OCI-LY7 (cell line): Measurements from ENCODE around the gene PARD3. TPM values are rescaled to one million over a fixed set of nuclear protein-coding genes. Genes with fewer than 3 reads are reported as not detected.

ENCODE experiments used
- BruUV-seq: library from RNA; stranded (reverse); fragments of 400-500 nt; replicated peaks from 2 replicates; lab custom pipeline; 2021; lab: Mats Ljungman, UMichigan
- CTCF ChIA-PET: fragments of 300-600 bp; sonication (Branson Sonifier 250); formaldehyde crosslinking; loops from one replicate; lab custom pipeline; 2022; ENCODE audit warnings: antibody characterized with exemption; ENCODE audit not compliant: unreplicated experiment; lab: Charles Lee
- POLR2A ChIA-PET: fragments of 300-600 bp; sonication (Branson Sonifier 250); formaldehyde crosslinking; loops from one replicate; lab custom pipeline; 2022; ENCODE audit warnings: antibody characterized with exemption; lab: Charles Lee
- DNase-seq: peaks from one replicate; pipeline ENCODE4 v3.0.0-alpha.2; 2015; ENCODE audit warnings: low spot score
- H2AFZ ChIP-seq: fragments of 200-600 bp; sonication (generic), shearing (Covaris generic); 2 replicates; pipeline ENCODE4 v1.6.1; 2014; ENCODE audit warnings: mild to moderate bottlenecking, antibody characterized with exemption, low read length, moderate library complexity
- H3K27ac ChIP-seq: fragments of 200-600 bp; sonication (generic); 2 replicates; pipeline ENCODE4 v1.5.1; 2014; ENCODE audit warnings: mixed run types, low read depth, mild to moderate bottlenecking, moderate library complexity, low read length, inconsistent platforms; ENCODE audit not compliant: poor library complexity, severe bottlenecking
- H3K36me3 ChIP-seq: fragments of 200-600 bp; sonication (generic); 2 replicates; pipeline ENCODE4 v1.6.1; 2014; ENCODE audit warnings: mild to moderate bottlenecking, antibody characterized with exemption, low read length, moderate library complexity, mixed read lengths; ENCODE audit not compliant: insufficient read depth
- H3K4me1 ChIP-seq: fragments of 200-600 bp; sonication (generic); 2 replicates; pipeline ENCODE4 v1.5.1; 2014; ENCODE audit warnings: mild to moderate bottlenecking, low read length; ENCODE audit not compliant: insufficient read depth, poor library complexity, severe bottlenecking
- H3K4me2 ChIP-seq: fragments of 200-600 bp; sonication (generic); 2 replicates; pipeline ENCODE4 v1.6.1; 2014; ENCODE audit warnings: mild to moderate bottlenecking, low read length
- H3K4me3 ChIP-seq: fragments of 200-600 bp; sonication (generic); 2 replicates; pipeline ENCODE4 v1.5.1; 2014; ENCODE audit warnings: mild to moderate bottlenecking, low read depth, low read length; ENCODE audit not compliant: poor library complexity, severe bottlenecking
- H3K79me2 ChIP-seq: fragments of 200-600 bp; sonication (generic); 2 replicates; pipeline ENCODE4 v1.6.1; 2016; ENCODE audit warnings: low read depth, mild to moderate bottlenecking, low read length, moderate library complexity, mixed read lengths; ENCODE audit not compliant: insufficient read depth
- H3K9me2 ChIP-seq: fragments of 200-600 bp; sonication (generic); 2 replicates; pipeline ENCODE4 v1.6.1; 2016; ENCODE audit warnings: mild to moderate bottlenecking, low read length, mixed read lengths; ENCODE audit not compliant: insufficient read depth
- H3K9me3 ChIP-seq: fragments of 200-600 bp; sonication (generic); 2 replicates; pipeline ENCODE4 v1.6.1; 2014; ENCODE audit warnings: mild to moderate bottlenecking, mixed run types, low read length, mixed read lengths
- H4K20me1 ChIP-seq: fragments of 200-600 bp; sonication (generic); 2 replicates; pipeline ENCODE4 v1.6.1; 2014; ENCODE audit warnings: mild to moderate bottlenecking, antibody characterized with exemption, low read length, moderate library complexity, mixed read lengths; ENCODE audit not compliant: insufficient read depth
- CTCF ChIP-seq: fragments of 200-600 bp; sonication (generic); conservative IDR thresholded peaks from 2 replicates; pipeline ENCODE4 v1.5.1; 2014; ENCODE audit warnings: mild to moderate bottlenecking, antibody characterized with exemption, low read length, moderate library complexity, mixed read lengths
- EZH2phosphoT487 ChIP-seq: fragments of 200-600 bp; sonication (generic); IDR thresholded peaks from 2 replicates; pipeline ENCODE4 v1.6.1; 2018; ENCODE audit warnings: low read depth, borderline replicate concordance, mild to moderate bottlenecking, mixed run types, antibody characterized with exemption, low read length, moderate library complexity, mixed read lengths
- intact Hi-C: fragments of 100-400 bp; cut with micrococcal nuclease; formaldehyde crosslinking; loops from one replicate; pipeline ENCODE4 v1.10.0; 2022; ENCODE audit not compliant: unreplicated experiment
- total RNA-seq, 2 experiments: library from RNA; depleted of rRNA in 1 of 2; stranded (reverse); fragments of >200 nt in 1 of 2; shearing (Covaris generic) in 1 of 2; gene quantifications; 2 replicates each; pipeline ENCODE4 v1.2.3, GENCODE V29; 2014 to 2022

PARD3 gene
- total RNA-seq, 2 experiments from 2014 or later = not detected

DNA sequence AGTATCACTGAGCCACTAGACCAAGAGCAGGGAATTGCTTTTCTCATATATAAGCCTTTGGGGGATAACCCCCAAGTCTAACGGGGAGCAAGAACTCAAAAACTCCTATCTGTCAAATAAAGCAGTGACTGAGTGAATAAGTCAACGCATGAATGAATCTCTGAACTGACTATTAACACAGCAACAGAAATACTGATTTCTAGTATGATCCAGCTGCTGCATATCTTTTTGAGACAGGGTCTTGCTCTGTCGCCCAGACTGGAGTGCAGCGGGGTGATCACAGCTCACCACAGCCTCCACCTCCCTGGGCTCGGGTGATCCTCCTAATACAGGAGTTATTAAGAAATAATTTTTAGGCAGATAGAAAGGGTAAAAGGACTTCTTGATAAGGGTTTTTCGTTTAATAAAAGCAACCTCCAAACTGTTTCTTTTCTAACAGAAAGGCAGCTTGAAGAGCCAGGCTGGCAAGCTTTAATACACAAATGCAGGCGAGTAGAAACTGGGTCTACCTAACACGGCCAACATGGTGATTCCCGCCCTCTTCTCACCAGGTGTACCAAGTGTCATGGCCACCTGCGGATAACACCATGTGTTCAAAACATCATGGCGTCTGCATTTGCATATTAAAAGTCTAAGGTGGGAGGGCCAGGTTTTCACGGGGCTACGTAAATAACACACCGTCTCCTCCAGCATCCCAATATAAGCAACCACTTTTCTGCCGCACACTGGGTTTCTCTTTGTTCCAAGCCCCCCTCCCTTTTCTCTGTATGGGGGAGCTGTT is 631.9 kb downstream of the PARD3 start:
- CTCF ChIA-PET = no interaction called here
- BruUV-seq = no TSS peak

DNA sequence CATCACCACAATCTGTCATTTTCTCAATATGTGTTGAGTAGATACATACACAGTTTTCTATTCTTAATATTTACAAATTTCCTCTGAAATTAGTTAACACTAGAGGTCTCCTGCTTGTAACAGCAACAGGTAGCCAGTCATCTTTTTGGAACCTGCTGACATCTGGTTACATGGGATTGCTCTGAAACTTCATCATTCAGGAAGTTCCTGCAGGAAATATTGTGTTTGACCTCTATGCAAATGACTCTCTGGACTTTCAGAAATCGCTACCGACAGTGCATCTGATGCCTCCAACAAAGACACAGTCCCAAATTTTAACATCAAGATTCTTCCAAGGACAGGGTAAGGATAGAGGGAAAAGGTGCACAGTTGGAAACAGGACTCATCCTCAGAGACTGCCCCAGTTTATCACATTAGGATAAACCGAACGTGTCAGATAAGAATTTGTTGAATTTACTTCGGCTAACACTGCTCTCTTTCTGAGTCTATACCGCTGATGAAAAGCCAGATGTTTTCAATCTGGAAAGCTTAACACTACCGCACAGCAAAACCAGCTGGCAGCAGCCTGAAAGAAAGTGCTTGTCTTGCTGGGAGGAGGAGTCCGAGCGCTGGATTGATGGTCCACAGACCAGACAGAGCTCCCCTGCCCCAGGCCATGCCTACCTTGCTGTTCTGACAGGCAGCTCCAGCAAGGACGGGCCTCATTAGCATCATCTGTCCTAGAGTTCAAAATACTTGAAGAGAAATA is 633.4 kb downstream of the PARD3 start:
- CTCF ChIA-PET = no interaction called here
- intact Hi-C loops = no loop called here
- H3K9me3 ChIP-seq = no peaks in the 10 kb centered on the region

More for the DNA sequence above, 631.9 kb downstream of the PARD3 start:
- H3K4me1 ChIP-seq = no peaks in the 10 kb centered on the region
- POLR2A ChIA-PET = no interaction called here
- H3K79me2 ChIP-seq = no peaks in the 10 kb centered on the region
- intact Hi-C loops = no loop called here
- H2AFZ ChIP-seq = no peak overlapping the region
- H3K4me3 ChIP-seq = no peak overlapping the region
- no peaks in the 10 kb centered on the region for H3K36me3 ChIP-seq
- no peaks in the 10 kb centered on the region for H3K9me3 ChIP-seq
- no peaks in the 10 kb centered on the region for H3K9me2 ChIP-seq
- no peak overlapping the region for H3K27ac ChIP-seq
- TF ChIP-seq CTCF = no peak
- H3K4me2 ChIP-seq = no peak overlapping the region
- H4K20me1 ChIP-seq = no peaks in the 10 kb centered on the region
- DNase-seq = no peak

More for the DNA sequence above, 633.4 kb downstream of the PARD3 start:
- H3K4me2 ChIP-seq = no peak overlapping the region
- H2AFZ ChIP-seq = no peak overlapping the region
- H4K20me1 ChIP-seq = no peaks in the 10 kb centered on the region
- H3K79me2 ChIP-seq = no peaks in the 10 kb centered on the region
- H3K9me2 ChIP-seq = no peaks in the 10 kb centered on the region
- H3K27ac ChIP-seq = no peak overlapping the region
- no peaks in the 10 kb centered on the region for H3K4me1 ChIP-seq
- H3K36me3 ChIP-seq = no peaks in the 10 kb centered on the region
- H3K4me3 ChIP-seq = no peak overlapping the region
- BruUV-seq = no TSS peak
- POLR2A ChIA-PET = no interaction called here
- DNase-seq = no peak
- no peak for TF ChIP-seq CTCF
- TF ChIP-seq EZH2phosphoT487 = no peak
